ENCODE data around the gene UBASH3B.
"Not testable (repeated sequence)": the region's sequence is repeated elsewhere in the genome, so short reads cannot be mapped to it uniquely, and the experiment has no call there.

Gene UBASH3B

DNA sequence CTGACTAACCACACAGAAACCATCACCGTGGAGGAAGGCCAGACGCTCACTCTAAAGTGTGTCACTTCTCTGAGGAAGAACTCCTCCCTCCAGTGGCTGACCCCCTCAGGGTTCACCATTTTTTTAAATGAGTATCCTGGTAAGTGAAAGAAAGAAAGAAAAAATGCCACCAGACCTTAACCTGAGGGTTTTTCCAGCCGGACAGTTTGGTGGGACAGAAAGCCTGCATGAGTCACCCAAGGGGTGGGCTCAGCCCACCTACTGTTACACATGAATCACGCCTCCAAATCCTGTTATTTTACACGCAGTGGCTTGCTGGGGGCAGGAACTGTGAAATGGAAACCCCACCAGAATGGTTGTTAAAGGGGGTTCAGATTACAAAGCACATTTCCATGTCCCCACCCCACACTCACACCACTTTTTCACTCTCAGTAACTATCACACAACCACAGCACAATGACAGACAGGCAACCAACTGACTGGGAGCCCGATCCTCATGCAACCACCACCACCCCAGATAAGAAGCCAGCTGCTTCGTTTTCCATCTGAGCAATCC lies 194.6 kb downstream of the UBASH3B start:
- no peaks in the 10 kb centered on the region for H3K9me3 Mint-ChIP-seq
- peak overlapping the region; percentile 65 for H3K4me3 Mint-ChIP-seq
- peaks cover 92% of the 10 kb centered on the region for H3K4me1 Mint-ChIP-seq
- DNase-seq (peak; percentile 66 to 79), ATAC-seq (peak; percentile 81)
- H3K27me3 Mint-ChIP-seq = no peaks in the 10 kb centered on the region
- peak overlapping the region; percentile 86 to 90 for H3K27ac Mint-ChIP-seq

DNA sequence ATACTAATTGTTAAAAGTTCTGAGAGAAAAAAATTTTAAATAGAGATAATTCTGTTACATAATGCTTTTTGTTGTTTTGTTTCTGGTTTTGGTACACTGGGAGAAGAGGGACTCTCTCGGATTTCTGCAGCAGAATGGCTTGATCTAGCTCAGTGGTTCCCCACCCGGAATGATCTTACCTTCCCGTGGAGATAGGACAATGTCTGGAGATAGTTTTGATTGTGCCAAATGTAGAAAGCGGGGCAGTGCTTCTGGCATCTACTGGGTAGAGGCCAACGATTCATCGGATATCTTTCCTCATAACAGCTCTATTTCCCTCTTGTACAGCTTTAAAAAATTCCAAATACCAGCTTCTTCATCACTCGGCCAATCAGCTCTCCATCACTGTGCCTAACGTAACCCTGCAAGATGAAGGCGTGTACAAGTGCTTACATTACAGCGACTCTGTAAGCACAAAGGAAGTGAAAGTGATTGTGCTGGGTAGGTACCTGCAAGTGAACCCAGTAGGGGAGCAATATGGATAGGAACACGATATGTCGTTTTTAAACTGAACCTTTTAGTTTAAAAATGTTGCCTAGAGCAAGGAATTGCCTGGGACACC lies 195.9 kb downstream of the UBASH3B start:
- Mint-ChIP-seq H3K27me3 (no peaks in the 10 kb centered on the region), H3K4me3 (peak overlapping the region; percentile 53 to 78), H3K27ac (peak overlapping the region; percentile 86 to 90), H3K9me3 (no peaks in the 10 kb centered on the region), H3K4me1 (peaks cover 92% of the 10 kb centered on the region)
- no peak for DNase-seq
- peak; percentile 54 for ATAC-seq

DNA sequence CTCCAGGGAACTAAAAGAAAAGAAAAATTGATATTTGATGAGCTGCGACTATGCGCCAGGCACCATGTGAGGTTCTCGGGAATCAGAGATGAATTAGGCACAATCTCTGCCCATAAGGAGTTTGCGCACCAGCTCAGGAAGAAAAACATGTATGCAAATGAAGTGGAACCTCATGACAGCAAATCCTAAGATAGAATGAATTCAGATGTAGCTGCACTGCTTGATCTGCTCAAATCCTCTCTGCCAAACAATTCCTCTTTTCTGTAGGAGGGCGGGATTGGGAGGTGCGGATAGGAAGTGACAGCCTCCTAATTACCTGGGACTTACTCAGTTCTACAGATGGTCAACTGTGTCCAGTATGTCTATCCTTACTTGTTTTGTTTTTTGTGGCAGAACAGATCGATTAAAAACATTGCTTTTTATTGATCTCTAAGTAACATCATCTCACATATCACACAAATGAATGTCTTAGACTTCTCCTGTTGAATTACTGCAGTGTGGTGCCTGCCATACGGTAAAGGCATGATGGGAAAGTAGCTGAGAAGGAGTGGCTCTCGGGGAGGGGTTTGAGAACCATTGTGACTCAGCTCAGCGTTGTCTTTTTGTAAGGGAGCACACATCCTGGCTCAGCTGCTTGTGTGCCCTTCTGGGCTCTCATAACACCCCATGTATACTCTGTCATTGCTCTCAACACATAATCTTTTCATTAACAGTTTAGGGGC lies 196.7 kb downstream of the UBASH3B start:
- peak overlapping the region; percentile 53 to 78 for H3K4me3 Mint-ChIP-seq
- ATAC-seq (peak; percentile 41), DNase-seq (peak in 1 of 2 donors; percentile 48)
- peak overlapping the region; percentile 79 to 90 for H3K27ac Mint-ChIP-seq
- H3K4me1 Mint-ChIP-seq = peaks cover 92% of the 10 kb centered on the region
- no peaks in the 10 kb centered on the region for H3K9me3 Mint-ChIP-seq
- H3K27me3 Mint-ChIP-seq = no peaks in the 10 kb centered on the region

DNA sequence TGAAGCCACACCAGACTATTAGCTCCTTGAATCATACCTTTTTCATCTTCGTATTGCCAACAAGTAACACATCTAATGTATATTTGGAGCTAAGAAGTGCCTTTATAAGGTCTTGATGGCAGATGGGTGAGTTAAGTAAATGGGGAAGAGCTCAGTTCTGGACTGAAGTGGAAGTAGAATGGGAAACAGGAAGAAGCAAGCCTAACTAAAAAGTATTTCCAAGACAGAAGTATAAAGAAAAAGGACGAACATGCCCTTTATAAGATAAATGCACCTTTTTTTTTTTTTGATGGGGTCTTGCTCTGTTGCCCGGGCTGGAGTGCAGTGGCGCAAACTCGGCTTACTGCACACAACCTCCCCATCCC lies 197.3 kb downstream of the UBASH3B start:
- H3K9me3 Mint-ChIP-seq = no peaks in the 10 kb centered on the region
- no peaks in the 10 kb centered on the region for H3K27me3 Mint-ChIP-seq
- peak overlapping the region; percentile 53 to 78 for H3K4me3 Mint-ChIP-seq
- DNase-seq = no peak
- H3K4me1 Mint-ChIP-seq = peaks cover 92% of the 10 kb centered on the region
- ATAC-seq = no peak
- no peak overlapping the region for H3K27ac Mint-ChIP-seq

DNA sequence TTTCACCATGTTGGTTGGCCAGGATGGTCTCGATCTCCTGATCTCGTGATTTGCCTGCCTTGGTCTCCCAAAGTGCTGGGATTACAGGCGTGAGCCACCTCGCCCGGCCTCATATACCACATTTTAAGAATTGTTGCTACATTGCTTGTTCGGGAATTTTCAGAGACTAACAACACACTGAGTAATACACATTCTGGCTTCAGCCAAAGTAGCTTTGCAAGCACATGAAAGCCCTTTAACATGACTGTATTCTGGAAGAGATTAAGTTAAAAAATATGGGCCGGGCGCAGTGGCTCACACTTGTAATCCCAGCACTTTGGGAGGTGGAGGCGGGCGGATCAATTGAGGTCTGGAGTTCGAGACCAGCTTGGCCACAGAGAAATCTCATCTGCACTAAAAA lies 197.7 kb downstream of the UBASH3B start:
- Mint-ChIP-seq H3K4me3 (no peak overlapping the region), H3K27me3 (no peaks in the 10 kb centered on the region), H3K27ac (no peak overlapping the region), H3K4me1 (peaks cover 92% of the 10 kb centered on the region), H3K9me3 (no peaks in the 10 kb centered on the region)
- no peak for DNase-seq
- ATAC-seq = no peak

DNA sequence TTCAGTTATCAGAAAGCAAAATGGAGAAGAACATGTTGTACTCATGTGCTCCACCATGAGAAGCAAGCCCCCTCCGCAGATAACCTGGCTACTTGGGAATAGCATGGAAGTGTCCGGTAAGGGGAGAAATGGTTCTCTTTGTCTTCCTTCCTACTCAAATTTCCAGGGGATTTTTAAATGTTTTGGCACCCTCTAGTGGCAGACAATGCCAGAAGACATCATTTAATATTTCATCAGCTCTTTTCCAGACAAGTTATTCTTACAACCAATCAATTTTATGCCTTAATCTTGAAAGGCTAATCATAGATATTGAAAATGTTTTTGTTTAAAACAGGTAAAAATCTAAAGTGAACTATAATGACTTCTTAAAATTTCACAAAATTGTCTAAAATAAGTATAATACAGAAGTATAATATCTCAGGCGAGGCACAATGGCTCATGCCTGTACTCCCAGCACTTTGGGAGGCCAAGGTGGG lies 198.5 kb downstream of the UBASH3B start:
- Mint-ChIP-seq H3K27me3 (no peaks in the 10 kb centered on the region), H3K4me1 (peaks cover 88% of the 10 kb centered on the region), H3K4me3 (no peak overlapping the region), H3K27ac (no peak overlapping the region), H3K9me3 (no peaks in the 10 kb centered on the region)
- ATAC-seq = no peak
- DNase-seq = peak in 1 of 2 donors; percentile 40

DNA sequence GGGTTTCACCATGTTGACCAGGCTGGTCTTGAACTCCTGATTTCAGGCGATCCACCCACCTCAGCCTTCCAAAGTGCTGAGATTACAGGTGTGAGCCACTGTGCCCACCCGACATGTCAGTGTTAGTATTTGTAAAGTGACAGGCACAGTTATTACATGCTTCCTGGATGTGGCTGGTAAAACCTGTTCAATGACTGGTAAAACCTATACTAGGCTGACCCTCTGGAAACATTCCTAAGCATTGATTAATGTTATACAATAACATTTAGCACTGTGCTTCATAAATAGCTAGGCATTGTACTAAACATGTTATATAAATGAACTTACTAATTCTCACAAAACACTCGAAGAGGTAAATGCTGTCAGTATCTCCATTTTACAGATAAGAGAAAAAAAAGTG lies 206.1 kb downstream of the UBASH3B start:
- Mint-ChIP-seq H3K9me3 (no peaks in the 10 kb centered on the region), H3K27me3 (no peaks in the 10 kb centered on the region), H3K27ac (no peak overlapping the region), H3K4me3 (no peak overlapping the region), H3K4me1 (peaks cover 34% of the 10 kb centered on the region)
- ATAC-seq (no peak), DNase-seq (no peak)

DNA sequence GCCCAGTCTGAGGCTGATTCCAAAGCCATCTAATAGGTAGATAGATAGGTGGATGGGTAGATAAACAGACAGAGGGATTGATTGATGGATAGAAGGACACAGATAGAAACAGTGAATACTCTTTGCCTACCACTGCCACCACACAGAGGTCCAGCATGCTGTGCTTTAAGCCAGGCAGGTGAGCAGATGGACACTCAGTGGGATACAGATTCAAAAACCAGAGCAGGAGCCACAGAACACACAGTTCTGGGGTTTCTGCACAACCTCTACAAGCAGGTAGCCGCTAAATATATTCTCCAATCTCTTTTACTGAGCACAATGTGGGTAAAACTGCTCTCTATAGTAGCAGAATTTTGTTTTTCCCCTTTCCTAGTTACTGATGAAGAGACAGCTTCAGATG lies 206.6 kb downstream of the UBASH3B start:
- no peak for DNase-seq
- Mint-ChIP-seq H3K27ac (no peak overlapping the region), H3K4me3 (no peak overlapping the region), H3K4me1 (peaks cover 30% of the 10 kb centered on the region), H3K9me3 (no peaks in the 10 kb centered on the region), H3K27me3 (no peaks in the 10 kb centered on the region)
- ATAC-seq = no peak

DNA sequence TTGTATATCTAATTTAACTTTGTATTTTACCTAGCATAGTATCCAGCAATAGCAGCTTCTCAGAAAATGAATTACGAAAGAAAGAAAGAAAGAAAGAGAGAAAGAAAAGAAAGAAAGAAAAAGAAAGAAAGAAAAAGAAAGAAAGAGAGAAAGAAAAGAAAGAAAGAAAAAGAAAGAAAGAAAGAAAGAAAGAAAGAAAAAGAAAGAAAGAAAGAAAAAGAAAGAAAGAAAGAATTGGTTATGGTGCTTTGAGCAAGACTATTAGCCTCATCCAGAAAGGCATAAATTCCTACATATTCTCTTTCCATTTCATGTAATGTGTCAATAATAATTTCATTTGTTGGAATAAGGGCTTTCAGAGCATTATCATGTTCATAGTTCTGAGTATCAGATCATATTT lies 207.6 kb downstream of the UBASH3B start:
- not testable (repeated sequence) for H3K4me3 Mint-ChIP-seq, H3K27ac Mint-ChIP-seq, DNase-seq, H3K27me3 Mint-ChIP-seq, H3K9me3 Mint-ChIP-seq, ATAC-seq
- H3K4me1 Mint-ChIP-seq = peaks cover 19% of the 10 kb centered on the region

DNA sequence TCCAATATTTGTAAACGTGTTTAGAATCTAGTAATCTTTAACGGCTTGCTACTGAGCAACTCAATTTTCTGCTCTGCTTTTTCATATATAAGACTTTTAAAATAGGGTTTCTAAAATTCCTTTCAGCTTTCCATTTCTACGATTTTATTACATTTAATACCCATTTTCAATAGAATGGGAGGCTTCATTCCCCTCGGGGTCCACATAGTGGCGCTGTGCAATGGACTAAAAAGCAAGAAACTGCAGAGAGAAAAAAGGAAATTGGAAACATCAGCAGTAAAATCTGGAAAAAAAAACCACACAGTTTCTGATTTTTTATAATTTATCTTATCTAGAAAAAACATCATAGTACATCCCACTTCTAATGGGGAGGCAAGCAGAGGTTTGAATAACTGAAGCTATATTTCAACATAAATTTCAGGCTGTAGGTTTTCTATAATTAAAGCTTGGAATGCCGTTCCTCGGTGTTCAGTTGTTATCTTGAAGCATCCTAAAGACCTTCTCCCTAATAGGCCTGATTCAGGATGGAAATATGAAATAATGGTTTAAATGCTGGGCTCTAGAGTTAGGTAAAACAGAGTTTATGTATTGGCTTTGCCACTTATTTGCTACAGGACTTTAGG lies 208.3 kb downstream of the UBASH3B start:
- Mint-ChIP-seq H3K4me1 (peaks cover 14% of the 10 kb centered on the region), H3K27ac (no peak overlapping the region), H3K27me3 (no peaks in the 10 kb centered on the region), H3K4me3 (no peak overlapping the region), H3K9me3 (no peaks in the 10 kb centered on the region)
- ATAC-seq (no peak), DNase-seq (no peak)
